PC-3 (cell line): ENCODE measurements around the gene KDM4C. TPM values are rescaled to one million over a fixed set of nuclear protein-coding genes. Genes with fewer than 3 reads are reported as not detected.
"Not testable (repeated sequence)": the region's sequence is repeated elsewhere in the genome, so short reads cannot be mapped to it uniquely, and the experiment has no call there.

Source experiments
- ATAC-seq: fragments of 200-7000 bp; cut with Tn5 transposase; 2 replicates; pipeline ENCODE4 v1.9.1; 2020; ENCODE audit warnings: mild to moderate bottlenecking, moderate library complexity
- BruUV-seq: library from RNA; stranded (reverse); fragments of 400-500 nt; replicated peaks from 2 replicates; lab custom pipeline; 2021; lab: Mats Ljungman, UMichigan
- CTCF ChIA-PET: fragments of 300-600 bp; sonication (Branson Sonifier 250); formaldehyde crosslinking; loops from one replicate; lab custom pipeline; 2022; ENCODE audit warnings: antibody characterized with exemption; lab: Charles Lee
- POLR2A ChIA-PET: fragments of 300-600 bp; sonication (Branson Sonifier 250); formaldehyde crosslinking; loops from one replicate; lab custom pipeline; 2022; ENCODE audit warnings: antibody characterized with exemption; ENCODE audit not compliant: unreplicated experiment; lab: Charles Lee
- DNase-seq: peaks from one replicate; pipeline ENCODE4 v3.0.0-alpha.2; 2015
- H2AFZ ChIP-seq: fragments of 300-600 bp; sonication (generic); 2 replicates; pipeline ENCODE4 v1.6.0; 2016; ENCODE audit warnings: antibody characterized with exemption, low read length
- H3F3A ChIP-seq: fragments of 300-600 bp; sonication (generic); one replicate; pipeline ENCODE4 v1.6.0; 2017; ENCODE audit warnings: antibody characterized with exemption, low read length, control low read depth, mild to moderate bottlenecking; ENCODE audit not compliant: unreplicated experiment
- H3K27ac ChIP-seq: fragments of 300-600 bp; sonication (generic); 2 replicates; pipeline ENCODE4 v1.5.1; 2016; ENCODE audit warnings: mild to moderate bottlenecking, low read length
- H3K27me3 ChIP-seq: fragments of 300-600 bp; sonication (generic); 2 replicates; pipeline ENCODE4 v1.6.1; 2016; ENCODE audit warnings: low read length, mixed read lengths
- H3K36me3 ChIP-seq: fragments of 300-600 bp; sonication (generic); 2 replicates; pipeline ENCODE4 v1.6.1; 2016; ENCODE audit warnings: low read depth, mixed run types, low read length, mixed read lengths
- H3K4me1 ChIP-seq: fragments of 300-600 bp; sonication (generic); 2 replicates; pipeline ENCODE4 v1.5.1; 2016; ENCODE audit warnings: low read length; ENCODE audit not compliant: insufficient read depth
- H3K4me2 ChIP-seq: fragments of 300-600 bp; sonication (generic); 2 replicates; pipeline ENCODE4 v1.6.0; 2016; ENCODE audit warnings: low read length
- H3K4me3 ChIP-seq: fragments of 300-600 bp; sonication (generic); 2 replicates; pipeline ENCODE4 v1.5.1; 2016; ENCODE audit warnings: mild to moderate bottlenecking, low read length, mixed read lengths
- H3K79me2 ChIP-seq: fragments of 300-600 bp; sonication (generic); 2 replicates; pipeline ENCODE4 v1.6.1; 2017; ENCODE audit warnings: low read length, mixed read lengths
- H3K9ac ChIP-seq: fragments of 300-600 bp; sonication (generic); 2 replicates; pipeline ENCODE4 v1.6.0; 2016; ENCODE audit warnings: mild to moderate bottlenecking, low read length
- H3K9me2 ChIP-seq: fragments of 300-600 bp; sonication (generic); replicated peaks from 2 replicates; pipeline ENCODE4 v1.6.1; 2016; ENCODE audit warnings: mixed run types, low read length, mixed read lengths
- H3K9me3 ChIP-seq: fragments of 300-600 bp; sonication (generic); 2 replicates; pipeline ENCODE4 v1.6.1; 2016; ENCODE audit warnings: low read length, mixed read lengths
- H4K20me1 ChIP-seq: fragments of 300-600 bp; sonication (generic); 2 replicates; pipeline ENCODE4 v1.6.1; 2016; ENCODE audit warnings: low read length, mixed read lengths
- CTCF ChIP-seq: fragments of 300-600 bp; sonication (generic); conservative IDR thresholded peaks from 2 replicates; pipeline ENCODE4 v1.5.1; 2017; ENCODE audit warnings: antibody characterized with exemption, low read depth, mild to moderate bottlenecking, low read length
- EZH2 ChIP-seq: fragments of 300-600 bp; sonication (generic); IDR thresholded peaks from one replicate; pipeline ENCODE4 v1.6.1; 2017; ENCODE audit warnings: antibody characterized with exemption, mild to moderate bottlenecking, low read length; ENCODE audit not compliant: unreplicated experiment
- EZH2phosphoT487 ChIP-seq: fragments of 300-600 bp; sonication (generic); IDR thresholded peaks from 2 replicates; pipeline ENCODE4 v1.6.1; 2018; ENCODE audit warnings: mild to moderate bottlenecking, antibody characterized with exemption, low read length, borderline replicate concordance
- intact Hi-C: fragments of 100-400 bp; cut with micrococcal nuclease; formaldehyde crosslinking; loops from 2 replicates; pipeline ENCODE4 v1.9.0; 2023
- total RNA-seq: library from RNA; depleted of rRNA; stranded (reverse); fragments of >200 nt; gene quantifications from 2 replicates; pipeline ENCODE4 v1.2.3, GENCODE V29; 2014

KDM4C gene
- total RNA-seq, 1 experiment from 2014 or later: 27.0 TPM

GRCh38 chr9:6735422-6735821 lies 22.4 kb upstream of the KDM4C start:
- no peak overlapping the region for H3K9ac ChIP-seq
- H2AFZ ChIP-seq: no peak overlapping the region
- no peak for ATAC-seq
- no peaks in the 10 kb centered on the region for H4K20me1 ChIP-seq
- no peaks in the 10 kb centered on the region for H3K27me3 ChIP-seq
- no TSS peak for BruUV-seq
- no peaks in the 10 kb centered on the region for H3K9me3 ChIP-seq
- ChIA-PET CTCF (no interaction called here), POLR2A (no interaction called here)
- no peaks in the 10 kb centered on the region for H3K9me2 ChIP-seq
- no peak overlapping the region for H3K27ac ChIP-seq
- DNase-seq: no peak
- no peaks in the 10 kb centered on the region for H3F3A ChIP-seq
- intact Hi-C loops: no loop called here
- no peaks in the 10 kb centered on the region for H3K79me2 ChIP-seq
- no peak overlapping the region for H3K4me3 ChIP-seq
- no peak overlapping the region for H3K4me2 ChIP-seq
- H3K36me3 ChIP-seq: no peaks in the 10 kb centered on the region
- H3K4me1 ChIP-seq: no peaks in the 10 kb centered on the region
- no peak for TF ChIP-seq EZH2phosphoT487
- TF ChIP-seq EZH2: no peak
- TF ChIP-seq CTCF: no peak

- Histone ChIP-seq H4K20me1 (no peaks in the 10 kb centered on the region), H3K9me3 (no peaks in the 10 kb centered on the region), H3F3A (no peaks in the 10 kb centered on the region), H3K27ac (no peak overlapping the region), H3K4me3 (no peak overlapping the region), H3K36me3 (no peaks in the 10 kb centered on the region), H3K27me3 (no peaks in the 10 kb centered on the region), H3K79me2 (no peaks in the 10 kb centered on the region), H2AFZ (no peak overlapping the region), H3K9me2 (no peaks in the 10 kb centered on the region), H3K4me1 (no peaks in the 10 kb centered on the region), H3K9ac (no peak overlapping the region), H3K4me2 (no peak overlapping the region)
- peak; percentile 51 for DNase-seq
- POLR2A ChIA-PET: interaction anchor here (0.9 kb wide), 1 partner anchor 13 kb away, joined by 4 read pairs; no protein-coding TSS in a partner anchor
- BruUV-seq: no TSS peak
- intact Hi-C loops: no loop called here
- TF ChIP-seq EZH2 (no peak), EZH2phosphoT487 (no peak), CTCF (peak; percentile 54; the same call in 1 of the 2 replicates)
- CTCF ChIA-PET: interaction anchor here (0.9 kb wide), 1 partner anchor 154 kb away, joined by 3 read pairs; no protein-coding TSS in a partner anchor
- peak; percentile 77 for ATAC-seq
These were observed 18.6 kb upstream of the KDM4C start for GRCh38 chr9:6739218-6739617.

- H3F3A ChIP-seq, H3K9me2 ChIP-seq, CTCF ChIA-PET, H3K9me3 ChIP-seq, BruUV-seq, H3K27me3 ChIP-seq, H3K4me1 ChIP-seq, H3K27ac ChIP-seq, H3K9ac ChIP-seq, ATAC-seq, H2AFZ ChIP-seq, H4K20me1 ChIP-seq, H3K36me3 ChIP-seq, H3K4me3 ChIP-seq, H3K79me2 ChIP-seq, POLR2A ChIA-PET, DNase-seq, intact Hi-C loops, H3K4me2 ChIP-seq: not testable (repeated sequence)
These were observed 8.9 kb upstream of the KDM4C start for GRCh38 chr9:6748861-6749260.

GRCh38 chr9:6754861-6755260 lies 2.9 kb upstream of the KDM4C start:
- POLR2A ChIA-PET, BruUV-seq: not testable (repeated sequence)

More at GRCh38 chr9:6754861-6755260, 2.9 kb upstream of the KDM4C start:
- DNase-seq, H3F3A ChIP-seq, H3K36me3 ChIP-seq, CTCF ChIA-PET, H3K27me3 ChIP-seq, H4K20me1 ChIP-seq, H3K27ac ChIP-seq, H3K9me2 ChIP-seq, H3K4me1 ChIP-seq, ATAC-seq, H3K9me3 ChIP-seq, H3K4me3 ChIP-seq, intact Hi-C loops, H3K9ac ChIP-seq, H2AFZ ChIP-seq, H3K4me2 ChIP-seq: not testable (repeated sequence)
- H3K79me2 ChIP-seq: peaks cover 15% of the 10 kb centered on the region
